Body of pancreas (tissue), 4 donors: Measurements from ENCODE around the gene SUGCT. TPM values are rescaled to one million over a fixed set of nuclear protein-coding genes. Genes with fewer than 3 reads are reported as not detected.

Experiments
- ATAC-seq: fragments of 150-250 bp; one replicate; pipeline ENCODE4 v1.9.1; 2016
- DNase-seq, 4 donors: peaks; one replicate each; pipeline ENCODE4 v3.0.0-alpha.2; 2019
- H3K27ac ChIP-seq, 4 donors: fragments of 200-600 bp; sonication (generic); 1 replicate in 3 of 4; 2 replicates in 1 of 4; pipeline versions ENCODE4 v1.5.1 to v1.6.1; 2016 to 2019; ENCODE audit warnings: mild to moderate bottlenecking in 1 of 4, mixed read lengths in 1 of 4, moderate library complexity in 1 of 4
- H3K27me3 ChIP-seq, 2 donors: fragments of 200-600 bp; sonication (generic); one replicate each; pipeline ENCODE4 v1.6.0; 2016; ENCODE audit warnings: mild to moderate bottlenecking in 1 of 2
- H3K36me3 ChIP-seq, 2 donors: fragments of 200-600 bp; sonication (generic); replicated peaks in 1 of 2; 2 replicates each; pipeline ENCODE4 v1.5.1; 2016; ENCODE audit warnings: low read depth in 2 of 2; ENCODE audit not compliant: insufficient read depth in 1 of 2
- H3K4me1 ChIP-seq: fragments of 200-600 bp; sonication (generic); one replicate; pipeline ENCODE4 v1.6.0; 2016
- H3K4me3 ChIP-seq, 2 donors: fragments of 200-600 bp; sonication (generic); 1 replicate in 1 of 2; 2 replicates in 1 of 2; pipeline ENCODE4 v1.5.1; 2016 to 2019
- H3K9me3 ChIP-seq, 3 donors: fragments of 200-600 bp; sonication (generic); 1 replicate in 2 of 3; 2 replicates in 1 of 3; pipeline ENCODE4 v1.5.1; 2016
- POLR2A ChIP-seq, 3 donors: fragments of 450-650 bp; IDR thresholded peaks; one replicate each; pipeline ENCODE4 v1.6.1; 2016; ENCODE audit warnings: antibody characterized with exemption in 3 of 3, mild to moderate bottlenecking in 2 of 3
- WGBS, 2 donors: methylation state at CpG; one replicate each; pipeline ENCODE4 v1.1.5; 2017; 5-methylcytosine and 5-hydroxymethylcytosine counted together
- intact Hi-C: fragments of 100-400 bp; cut with DNase I; formaldehyde crosslinking; loops from one replicate; pipeline ENCODE4 v1.15.1; 2023
- total RNA-seq, 2 donors: library from RNA; depleted of rRNA; stranded (reverse); fragments of >200 nt; gene quantifications; one replicate each; pipeline ENCODE4 v1.1.0, GENCODE V29; 2016
- TF ChIP-seq, protein P1 (sequence below), 7 experiments: fragments of 450-650 bp in 4 of 7; fragments of 200-600 bp in 3 of 7; sonication (generic) in 3 of 7; IDR thresholded peaks; one replicate each; pipeline ENCODE4 v1.5.1; 2016 to 2019; ENCODE audit warnings: antibody characterized with exemption in 7 of 7

SUGCT gene
- total RNA-seq, 2 donors from 2014 or later, result 0.78 to 1.3 TPM

DNA sequence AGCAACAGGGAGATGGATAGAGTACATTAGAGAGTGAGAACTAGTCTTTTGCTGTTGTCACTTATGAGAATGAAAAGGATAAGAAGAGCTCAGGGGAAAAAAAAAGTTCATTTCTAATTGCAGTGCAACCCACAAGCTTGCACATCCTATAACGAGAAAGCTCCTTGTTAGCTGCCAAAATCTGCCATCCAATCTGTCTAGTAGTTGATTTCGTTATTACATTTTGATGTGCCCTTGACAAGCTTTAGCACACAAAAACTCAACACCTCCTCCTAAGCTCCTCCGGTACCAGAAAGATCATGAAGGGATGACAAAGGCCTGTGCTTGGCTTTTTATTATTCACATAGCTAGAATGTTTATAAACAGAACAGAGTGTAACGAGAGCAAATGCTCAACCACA, 519.4 kb downstream of the SUGCT start:
- 88 to 89% methylated on average over 4 of the region's 4 CpGs for WGBS, 2 donors
- no peak for ATAC-seq
- DNase-seq, result no peak
- Histone ChIP-seq H3K4me3 (no peak overlapping the region), H3K27ac (no peak overlapping the region), H3K36me3 (no peaks in the 10 kb centered on the region), H3K9me3 (no peaks in the 10 kb centered on the region), H3K4me1 (no peaks in the 10 kb centered on the region), H3K27me3 (no peaks in the 10 kb centered on the region)
- no peak for TF ChIP-seq POLR2A (IDR thresholded peaks at IDR 0.05)
- TF ChIP-seq, protein P1, sequence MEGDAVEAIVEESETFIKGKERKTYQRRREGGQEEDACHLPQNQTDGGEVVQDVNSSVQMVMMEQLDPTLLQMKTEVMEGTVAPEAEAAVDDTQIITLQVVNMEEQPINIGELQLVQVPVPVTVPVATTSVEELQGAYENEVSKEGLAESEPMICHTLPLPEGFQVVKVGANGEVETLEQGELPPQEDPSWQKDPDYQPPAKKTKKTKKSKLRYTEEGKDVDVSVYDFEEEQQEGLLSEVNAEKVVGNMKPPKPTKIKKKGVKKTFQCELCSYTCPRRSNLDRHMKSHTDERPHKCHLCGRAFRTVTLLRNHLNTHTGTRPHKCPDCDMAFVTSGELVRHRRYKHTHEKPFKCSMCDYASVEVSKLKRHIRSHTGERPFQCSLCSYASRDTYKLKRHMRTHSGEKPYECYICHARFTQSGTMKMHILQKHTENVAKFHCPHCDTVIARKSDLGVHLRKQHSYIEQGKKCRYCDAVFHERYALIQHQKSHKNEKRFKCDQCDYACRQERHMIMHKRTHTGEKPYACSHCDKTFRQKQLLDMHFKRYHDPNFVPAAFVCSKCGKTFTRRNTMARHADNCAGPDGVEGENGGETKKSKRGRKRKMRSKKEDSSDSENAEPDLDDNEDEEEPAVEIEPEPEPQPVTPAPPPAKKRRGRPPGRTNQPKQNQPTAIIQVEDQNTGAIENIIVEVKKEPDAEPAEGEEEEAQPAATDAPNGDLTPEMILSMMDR (IDR thresholded peaks at IDR 0.05), result no peak
- intact Hi-C loops, result no loop called here

DNA sequence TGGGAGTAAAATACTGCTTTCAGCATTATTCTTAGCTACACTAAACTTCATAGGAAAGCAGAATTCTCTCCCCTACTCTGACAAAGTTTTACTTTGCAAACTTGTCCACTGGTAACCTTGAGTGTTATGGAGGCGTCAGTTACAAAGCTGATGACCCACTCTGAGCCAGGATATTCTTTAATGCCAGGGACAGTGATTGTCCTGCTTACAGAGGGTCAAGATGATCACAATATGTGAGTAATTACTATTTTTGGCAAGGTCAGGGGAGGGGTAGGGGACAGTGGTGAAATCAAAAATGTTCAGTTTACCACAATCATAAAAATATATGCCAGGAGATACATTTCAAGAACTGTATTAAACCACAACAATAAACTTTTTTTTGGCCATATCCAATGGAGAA, 520.6 kb downstream of the SUGCT start:
- Histone ChIP-seq H3K9me3 (no peaks in the 10 kb centered on the region), H3K4me1 (no peaks in the 10 kb centered on the region), H3K27ac (no peak overlapping the region), H3K27me3 (no peaks in the 10 kb centered on the region), H3K4me3 (no peak overlapping the region), H3K36me3 (no peaks in the 10 kb centered on the region)
- DNase-seq (no peak), ATAC-seq (no peak)
- intact Hi-C loops, result no loop called here
- 88 to 94% methylated on average over 1 of the region's 1 CpG for WGBS, 2 donors
- TF ChIP-seq POLR2A (IDR thresholded peaks at IDR 0.05), result no peak
- TF ChIP-seq, protein P1 (IDR thresholded peaks at IDR 0.05), result no peak

DNA sequence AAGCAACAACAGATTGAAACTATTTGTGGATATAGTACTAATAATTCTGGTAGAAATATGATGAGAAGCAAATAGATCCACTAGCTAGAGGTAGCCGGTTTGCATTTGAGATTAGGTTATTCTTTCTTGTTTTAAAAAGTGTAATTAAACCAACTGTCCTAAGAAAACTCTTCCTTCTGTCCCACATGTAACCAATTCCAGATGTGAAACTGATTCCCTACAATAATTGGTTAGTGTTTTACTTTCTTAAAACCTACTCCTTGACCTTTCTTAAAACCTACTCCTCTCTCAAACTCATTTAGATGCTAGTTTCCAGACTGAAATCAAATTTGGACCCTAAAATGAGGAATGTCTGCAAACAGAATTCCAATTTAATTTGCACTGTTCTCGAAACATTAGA, 521.5 kb downstream of the SUGCT start:
- Histone ChIP-seq H3K4me3 (no peak overlapping the region), H3K4me1 (no peaks in the 10 kb centered on the region), H3K36me3 (no peaks in the 10 kb centered on the region), H3K27me3 (no peaks in the 10 kb centered on the region), H3K9me3 (no peaks in the 10 kb centered on the region), H3K27ac (no peak overlapping the region)
- WGBS, 2 donors, result 85 to 91% methylated on average over 2 of the region's 2 CpGs
- ATAC-seq (no peak), DNase-seq (no peak)
- no peak for TF ChIP-seq POLR2A (IDR thresholded peaks at IDR 0.05)
- intact Hi-C loops, result no loop called here

DNA sequence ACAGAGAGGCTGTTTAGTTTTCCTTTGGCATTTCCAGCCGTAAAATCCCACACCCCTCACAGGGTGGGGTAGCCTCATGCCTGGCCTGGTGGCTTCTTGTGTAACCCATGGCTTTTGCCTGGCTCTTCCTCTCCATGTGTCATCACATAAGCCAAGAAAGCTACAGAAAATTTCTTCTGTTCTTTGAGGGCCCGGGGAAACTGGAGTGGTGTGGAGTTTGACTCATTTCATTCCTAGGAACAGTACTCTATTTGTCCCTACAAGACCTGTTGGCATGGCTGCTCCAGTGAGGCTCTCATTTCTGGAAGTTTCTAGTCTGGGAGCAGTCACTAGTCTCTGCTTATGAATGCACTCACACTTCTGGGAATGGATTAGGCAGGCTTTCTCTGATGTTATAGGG, 523.9 kb downstream of the SUGCT start:
- ATAC-seq, result no peak

DNA sequence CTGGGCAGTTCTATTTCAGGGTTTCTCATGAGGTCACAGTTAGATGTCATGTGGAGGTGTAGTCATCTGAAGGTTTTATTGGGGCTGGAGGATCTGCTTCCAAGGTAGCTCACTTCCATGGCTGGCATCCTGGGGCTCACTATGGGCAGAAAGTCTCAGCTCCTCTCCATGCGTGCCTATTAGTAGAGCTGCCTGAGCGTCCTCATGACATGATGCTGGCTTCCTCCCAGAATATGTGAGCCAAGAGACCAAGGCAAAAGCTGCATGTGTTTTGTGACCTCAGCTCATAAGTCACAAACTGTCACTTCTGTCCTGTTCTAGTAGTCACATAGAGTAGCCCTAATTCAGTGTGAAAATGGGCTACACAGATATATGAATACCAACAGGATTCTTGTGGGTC, 524.4 kb downstream of the SUGCT start:
- Histone ChIP-seq H3K9me3 (no peaks in the 10 kb centered on the region), H3K27ac (no peak overlapping the region), H3K4me1 (no peaks in the 10 kb centered on the region), H3K27me3 (no peaks in the 10 kb centered on the region), H3K4me3 (no peak overlapping the region), H3K36me3 (no peaks in the 10 kb centered on the region)
- ATAC-seq (no peak), DNase-seq (no peak)
- TF ChIP-seq, protein P1 (IDR thresholded peaks at IDR 0.05), result no peak
- no peak for TF ChIP-seq POLR2A (IDR thresholded peaks at IDR 0.05)
- WGBS, 2 donors, result 53 to 75% methylated on average over 2 of the region's 2 CpGs
- intact Hi-C loops, result no loop called here

More for the DNA sequence above, 523.9 kb downstream of the SUGCT start:
- no peaks in the 10 kb centered on the region for H3K27me3 ChIP-seq
- H3K4me3 ChIP-seq, result no peak overlapping the region
- 82 to 88% methylated on average over 2 of the region's 2 CpGs for WGBS, 2 donors
- no peak for TF ChIP-seq POLR2A (IDR thresholded peaks at IDR 0.05)
- TF ChIP-seq, protein P1 (IDR thresholded peaks at IDR 0.05), result no peak
- no peak for DNase-seq
- no peak overlapping the region for H3K27ac ChIP-seq
- no peaks in the 10 kb centered on the region for H3K4me1 ChIP-seq
- H3K9me3 ChIP-seq, result no peaks in the 10 kb centered on the region
- no peaks in the 10 kb centered on the region for H3K36me3 ChIP-seq
- intact Hi-C loops, result no loop called here
